SK-N-SH (cell line): ENCODE measurements around the gene DNAH10. TPM values are rescaled to one million over a fixed set of nuclear protein-coding genes. Genes with fewer than 3 reads are reported as not detected.

Experiments
- CTCF ChIA-PET: fragments of 300-600, 350-600 bp; formaldehyde crosslinking; extraction: SDS; loops from one replicate; lab custom pipeline; 2021; lab: Yijun Ruan, JAX
- POLR2A ChIA-PET: fragments of 350-600 bp; sonication (Branson Sonifier 250); formaldehyde crosslinking; extraction: SDS; loops from one replicate; lab custom pipeline; 2020; ENCODE audit warnings: antibody characterized with exemption, inconsistent platforms; lab: Yijun Ruan, JAX
- DNase-seq: peaks from one replicate; pipeline ENCODE4 v3.0.0; 2012
- H2AFZ ChIP-seq: fragments of 200-600 bp; sonication (generic); 2 replicates; pipeline ENCODE4 v1.8.1; 2016; ENCODE audit warnings: antibody characterized with exemption, mild to moderate bottlenecking, low read depth
- H3F3A ChIP-seq: fragments of 200-600 bp; sonication (generic); replicated peaks from 2 replicates; pipeline ENCODE3; 2016; ENCODE audit warnings: antibody characterized with exemption, mild to moderate bottlenecking; ENCODE audit not compliant: insufficient read depth
- H3K27ac ChIP-seq, 2 experiments: fragments of 200-500 bp in 1 of 2; fragments of 200-600 bp in 1 of 2; sonication (Bioruptor generic) in 1 of 2; sonication (generic), shearing (Covaris generic) in 1 of 2; 2 replicates each; pipeline versions ENCODE4 v1.5.1 to v1.6.1; 2014 to 2016; ENCODE audit warnings: low read depth in 2 of 2, inconsistent platforms in 1 of 2, low read length in 1 of 2, mild to moderate bottlenecking in 1 of 2, mixed read lengths in 1 of 2
- H3K27me3 ChIP-seq: fragments of 200-600 bp; sonication (generic), shearing (Covaris generic); 2 replicates; pipeline ENCODE4 v1.6.1; 2016; ENCODE audit warnings: mixed run types; ENCODE audit not compliant: insufficient read depth
- H3K36me3 ChIP-seq, 2 experiments: fragments of 200-500 bp in 1 of 2; fragments of 200-600 bp in 1 of 2; sonication (Bioruptor generic) in 1 of 2; sonication (generic) in 1 of 2; replicated peaks in 1 of 2; 2 replicates each; pipeline versions ENCODE3 to v1.5.1; 2014 to 2016; ENCODE audit warnings: low read length in 1 of 2, mild to moderate bottlenecking in 1 of 2; ENCODE audit not compliant: insufficient read depth in 2 of 2, control insufficient read depth in 1 of 2
- H3K4me1 ChIP-seq, 2 experiments: fragments of 200-500 bp in 1 of 2; fragments of 200-600 bp in 1 of 2; sonication (Bioruptor generic) in 1 of 2; sonication (generic), shearing (Covaris generic) in 1 of 2; 2 replicates each; pipeline versions ENCODE4 v1.5.1 to v1.6.1; 2014 to 2016; ENCODE audit warnings: low read depth in 1 of 2, low read length in 1 of 2, mixed run types in 1 of 2; ENCODE audit not compliant: insufficient read depth in 2 of 2, control insufficient read depth in 1 of 2
- H3K4me2 ChIP-seq: fragments of 200-600 bp; sonication (generic), shearing (Covaris generic); 2 replicates; pipeline ENCODE4 v1.6.1; 2017; ENCODE audit warnings: mixed run types
- H3K4me3 ChIP-seq, 2 experiments: fragments of 200-500 bp in 1 of 2; fragments of 200-600 bp in 1 of 2; sonication (Bioruptor generic) in 1 of 2; sonication (generic), shearing (Covaris generic) in 1 of 2; 2 replicates each; pipeline versions ENCODE4 v1.5.1 to v1.8.1; 2014 to 2016; ENCODE audit warnings: low read depth in 2 of 2, inconsistent platforms in 1 of 2, low read length in 1 of 2, mild to moderate bottlenecking in 1 of 2, mixed read lengths in 1 of 2, moderate library complexity in 1 of 2
- H3K79me2 ChIP-seq: fragments of 200-600 bp; sonication (generic); 2 replicates; pipeline ENCODE4 v1.8.1; 2017; ENCODE audit warnings: mild to moderate bottlenecking; ENCODE audit not compliant: insufficient read depth
- H3K9ac ChIP-seq: fragments of 200-600 bp; sonication (generic); 2 replicates; pipeline ENCODE4 v1.6.1; 2017; ENCODE audit warnings: mixed run types
- H3K9me2 ChIP-seq: fragments of 200-600 bp; sonication (generic); 2 replicates; pipeline ENCODE4 v1.6.1; 2017; ENCODE audit warnings: mixed run types
- H3K9me3 ChIP-seq: fragments of 200-600 bp; sonication (generic); 2 replicates; pipeline ENCODE4 v1.6.1; 2017; ENCODE audit warnings: mixed run types, mild to moderate bottlenecking, moderate library complexity
- H4K20me1 ChIP-seq: fragments of 200-600 bp; sonication (generic); 2 replicates; pipeline ENCODE4 v1.6.1; 2017; ENCODE audit warnings: mild to moderate bottlenecking, mixed run types; ENCODE audit not compliant: insufficient read depth
- ELF1 ChIP-seq: IDR thresholded peaks from 2 replicates; pipeline ENCODE4 v1.4.0; 2012
- EP300 ChIP-seq, 2 experiments: IDR thresholded peaks; 2 replicates each; pipeline versions ENCODE4 v1.4.0 to v1.6.1; 2012; ENCODE audit warnings: borderline replicate concordance in 1 of 2, low read depth in 1 of 2, low read length in 1 of 2
- EZH2phosphoT487 ChIP-seq: fragments of 200-600 bp; sonication (generic); IDR thresholded peaks from 2 replicates; pipeline ENCODE4 v1.6.1; 2017; ENCODE audit warnings: low read depth, mixed run types, mild to moderate bottlenecking, antibody characterized with exemption, moderate library complexity, borderline replicate concordance
- FOSL2 ChIP-seq: IDR thresholded peaks from 2 replicates; pipeline ENCODE4 v1.4.0; 2012; ENCODE audit warnings: low read depth, mild to moderate bottlenecking, moderate library complexity, borderline replicate concordance
- FOXM1 ChIP-seq: IDR thresholded peaks from 2 replicates; pipeline ENCODE4 v1.4.0; 2012; ENCODE audit warnings: low read depth, mild to moderate bottlenecking
- IRF3 ChIP-seq: fragments of 150-350 bp; IDR thresholded peaks from 2 replicates; pipeline ENCODE4 v1.6.1; 2016; ENCODE audit warnings: mild to moderate bottlenecking, low read depth, low read length
- JUND ChIP-seq: IDR thresholded peaks from 2 replicates; pipeline ENCODE4 v1.4.0; 2012
- MAX ChIP-seq: IDR thresholded peaks from 2 replicates; pipeline ENCODE4 v1.4.0; 2012; ENCODE audit warnings: low read depth
- MXI1 ChIP-seq: IDR thresholded peaks from 2 replicates; pipeline ENCODE4 v1.6.1; 2012; ENCODE audit warnings: mild to moderate bottlenecking, low read depth, low read length, improper control_type of control experiment
- NFIC ChIP-seq: IDR thresholded peaks from 2 replicates; pipeline ENCODE4 v1.4.0; 2012; ENCODE audit warnings: borderline replicate concordance
- NRF1 ChIP-seq: IDR thresholded peaks from 2 replicates; pipeline ENCODE4 v1.6.1; 2012; ENCODE audit warnings: low read depth, mild to moderate bottlenecking, low read length
- POLR2AphosphoS5 ChIP-seq: IDR thresholded peaks from 2 replicates; pipeline ENCODE4 v1.6.1; 2012; ENCODE audit warnings: low read depth, low read length
- REST ChIP-seq: IDR thresholded peaks from 2 replicates; pipeline ENCODE4 v1.6.1; 2012; ENCODE audit warnings: mild to moderate bottlenecking, low read depth, low read length, moderate library complexity
- RFX5 ChIP-seq: IDR thresholded peaks from 2 replicates; pipeline ENCODE4 v1.6.1; 2012; ENCODE audit warnings: mild to moderate bottlenecking, improper control_type of control experiment, low read length
- RXRA ChIP-seq: IDR thresholded peaks from 2 replicates; pipeline ENCODE4 v1.4.0; 2012; ENCODE audit warnings: low read depth, mild to moderate bottlenecking, borderline replicate concordance
- TAF1 ChIP-seq: IDR thresholded peaks from 2 replicates; pipeline ENCODE4 v1.6.1; 2012; ENCODE audit warnings: low read depth, mild to moderate bottlenecking, low read length, moderate library complexity, borderline replicate concordance
- TEAD4 ChIP-seq: IDR thresholded peaks from 2 replicates; pipeline ENCODE4 v1.4.0; 2012; ENCODE audit warnings: mild to moderate bottlenecking, borderline replicate concordance; ENCODE audit not compliant: insufficient read depth
- USF1 ChIP-seq: IDR thresholded peaks from 2 replicates; pipeline ENCODE4 v1.4.0; 2012; ENCODE audit warnings: low read depth, borderline replicate concordance
- ZBTB33 ChIP-seq: IDR thresholded peaks from 2 replicates; pipeline ENCODE4 v1.4.0; 2012; ENCODE audit warnings: low read depth, borderline replicate concordance
- WGBS: methylation state at CpG from one replicate; pipeline ENCODE4 v1.1.6; 2017; ENCODE audit warnings: low lambda C conversion rate; 5-methylcytosine and 5-hydroxymethylcytosine counted together
- polyA plus RNA-seq, 3 experiments: library from polyadenylated mRNA; depleted of rRNA; stranded (reverse); fragments of >200 nt; gene quantifications; 2 replicates each; pipeline ENCODE4 v1.2.3, GENCODE V29; 2012

Gene DNAH10
- polyA plus RNA-seq, 1 of the 3 experiments (the other 2 are of a cell fraction): 0.13 TPM

- Histone ChIP-seq H3F3A (no peaks in the 10 kb centered on the region), H3K4me2 (no peak overlapping the region), H3K4me3 (no peak overlapping the region), H3K9me3 (no peaks in the 10 kb centered on the region), H3K4me1 (no peaks in the 10 kb centered on the region), H3K27ac (no peak overlapping the region), H3K9ac (no peak overlapping the region), H4K20me1 (no peaks in the 10 kb centered on the region), H3K79me2 (no peaks in the 10 kb centered on the region), H3K9me2 (no peaks in the 10 kb centered on the region), H2AFZ (no peak overlapping the region), H3K36me3 (no peaks in the 10 kb centered on the region), H3K27me3 (no peaks in the 10 kb centered on the region)
- ChIA-PET POLR2A (no interaction called here), CTCF (no interaction called here)
- no peak for DNase-seq
- TF ChIP-seq ZBTB33: no peak
- TF ChIP-seq RXRA: no peak
- no peak for TF ChIP-seq TEAD4
- no peak for TF ChIP-seq EZH2phosphoT487
- TF ChIP-seq NRF1: no peak
- no peak for TF ChIP-seq EP300 (IDR thresholded peaks at IDR 0.05; ENCODE audit: borderline replicate concordance in 1 of 2, low read depth in 1 of 2, low read length in 1 of 2)
- no peak for TF ChIP-seq IRF3
- no peak for TF ChIP-seq RFX5
- 40% methylated on average over 2 of the region's 2 CpGs for WGBS
Observed at GRCh38 chr12:123830675-123831074, 68.6 kb downstream of the DNAH10 start.

GRCh38 chr12:123832052-123832451, 70.0 kb downstream of the DNAH10 start:
- Histone ChIP-seq H3K9me3 (no peaks in the 10 kb centered on the region), H3K27me3 (no peaks in the 10 kb centered on the region), H3K9me2 (no peaks in the 10 kb centered on the region), H3K36me3 (no peaks in the 10 kb centered on the region), H3K4me2 (no peak overlapping the region), H3K27ac (no peak overlapping the region), H3F3A (no peaks in the 10 kb centered on the region), H3K4me1 (no peaks in the 10 kb centered on the region), H3K9ac (no peak overlapping the region), H2AFZ (no peak overlapping the region), H3K79me2 (no peaks in the 10 kb centered on the region), H4K20me1 (no peaks in the 10 kb centered on the region), H3K4me3 (no peak overlapping the region)
- WGBS: 69% methylated on average over 5 of the region's 5 CpGs
- POLR2A ChIA-PET: no interaction called here
- no peak for DNase-seq
- CTCF ChIA-PET: no interaction called here
- TF ChIP-seq ZBTB33: no peak
- TF ChIP-seq TAF1: no peak
- TF ChIP-seq POLR2AphosphoS5: no peak
- no peak for TF ChIP-seq JUND
- no peak for TF ChIP-seq MAX
- no peak for TF ChIP-seq ELF1
- TF ChIP-seq USF1: no peak
- TF ChIP-seq REST: no peak
- no peak for TF ChIP-seq FOXM1
- no peak for TF ChIP-seq MXI1
- no peak for TF ChIP-seq NFIC
- no peak for TF ChIP-seq FOSL2
